Tibial artery (tissue), 4 donors: ENCODE measurements around the gene POLD3.

ENCODE experiments used
- DNase-seq, 2 donors: peaks; one replicate each; pipeline ENCODE4 v3.0.0-alpha.2; 2019
- H3K27ac ChIP-seq, 2 donors: fragments of 200-600 bp; sonication (generic) in 1 of 2; 1 replicate in 1 of 2; 2 replicates in 1 of 2; pipeline ENCODE4 v1.5.1; 2018 to 2019; ENCODE audit warnings: mild to moderate bottlenecking in 1 of 2
- H3K27me3 ChIP-seq, 2 donors: fragments of 200-600 bp; sonication (generic) in 1 of 2; one replicate each; pipeline versions ENCODE4 v1.5.1 to v1.6.0; 2016 to 2019
- H3K36me3 ChIP-seq, 3 donors: fragments of 200-600 bp; sonication (generic) in 2 of 3; one replicate each; pipeline ENCODE4 v1.5.1; 2016 to 2019; ENCODE audit warnings: mild to moderate bottlenecking in 2 of 3
- H3K4me1 ChIP-seq, 4 donors: fragments of 200-600 bp; sonication (generic) in 2 of 4; 1 replicate in 3 of 4; 2 replicates in 1 of 4; pipeline ENCODE4 v1.5.1; 2016 to 2019
- H3K4me3 ChIP-seq, 2 donors: fragments of 200-600 bp; sonication (generic) in 1 of 2; 1 replicate in 1 of 2; 2 replicates in 1 of 2; pipeline ENCODE4 v1.5.1; 2018 to 2019; ENCODE audit warnings: mild to moderate bottlenecking in 2 of 2
- H3K9me3 ChIP-seq, 3 donors: fragments of 200-600 bp; sonication (generic) in 1 of 3; one replicate each; pipeline ENCODE4 v1.5.1; 2016 to 2019
- CTCF ChIP-seq, 2 experiments: fragments of 200-600 bp in 1 of 2; fragments of 450-650 bp in 1 of 2; IDR thresholded peaks; one replicate each; pipeline ENCODE4 v1.5.1; 2017 to 2019; ENCODE audit warnings: antibody characterized with exemption in 2 of 2, mild to moderate bottlenecking in 1 of 2, moderate library complexity in 1 of 2
- intact Hi-C: fragments of 100-400 bp; cut with DNase I; formaldehyde crosslinking; loops from one replicate; pipeline ENCODE4 v1.15.0; 2023; ENCODE audit warnings: low total_unique reads

The POLD3 gene

GRCh38 chr11:74677131-74677530 lies 84.7 kb downstream of the POLD3 start:
- Histone ChIP-seq H3K4me1 (peaks cover 0 to 34% (median 29%) of the 10 kb centered on the region in 4 donors), H3K4me3 (no peak overlapping the region), H3K27me3 (no peaks in the 10 kb centered on the region), H3K36me3 (no peaks in the 10 kb centered on the region), H3K27ac (peak overlapping the region; percentile 22 to 42), H3K9me3 (no peaks in the 10 kb centered on the region)
- intact Hi-C loops, result no loop called here
- peak in 1 of 2 donors; percentile 33 for DNase-seq
- no peak for TF ChIP-seq CTCF (IDR thresholded peaks at IDR 0.05)

- no peak for TF ChIP-seq CTCF (IDR thresholded peaks at IDR 0.05)
- no peaks in the 10 kb centered on the region for H3K27me3 ChIP-seq
- intact Hi-C loops, result no loop called here
- H3K27ac ChIP-seq, result no peak overlapping the region
- H3K9me3 ChIP-seq, result no peaks in the 10 kb centered on the region
- no peaks in the 10 kb centered on the region for H3K36me3 ChIP-seq
- peak in 1 of 2 donors; percentile 31 for DNase-seq
- H3K4me3 ChIP-seq, result no peak overlapping the region
- H3K4me1 ChIP-seq, result peaks cover 0 to 33% (median 29%) of the 10 kb centered on the region in 4 donors
Observed at GRCh38 chr11:74678041-74678440, 85.7 kb downstream of the POLD3 start.

GRCh38 chr11:74678591-74679512 lies 86.5 kb downstream of the POLD3 start:
- DNase-seq, result peak in 1 of 2 donors; percentile 46

GRCh38 chr11:74679513-74679865 lies 87.1 kb downstream of the POLD3 start:
- Histone ChIP-seq H3K27ac (no peak overlapping the region), H3K36me3 (no peaks in the 10 kb centered on the region), H3K27me3 (no peaks in the 10 kb centered on the region), H3K4me1 (peaks cover 0 to 32% (median 29%) of the 10 kb centered on the region in 4 donors), H3K4me3 (no peak overlapping the region), H3K9me3 (no peaks in the 10 kb centered on the region)
- no peak for TF ChIP-seq CTCF (IDR thresholded peaks at IDR 0.05)
- DNase-seq, result peak in 1 of 2 donors; percentile 48
- intact Hi-C loops, result no loop called here

More at GRCh38 chr11:74678591-74679512, 86.5 kb downstream of the POLD3 start:
- H3K36me3 ChIP-seq, result no peaks in the 10 kb centered on the region
- H3K4me3 ChIP-seq, result no peak overlapping the region
- intact Hi-C loops, result no loop called here
- TF ChIP-seq CTCF (IDR thresholded peaks at IDR 0.05), result no peak
- no peaks in the 10 kb centered on the region for H3K27me3 ChIP-seq
- peaks cover 0 to 31% (median 28%) of the 10 kb centered on the region in 4 donors for H3K4me1 ChIP-seq
- H3K9me3 ChIP-seq, result no peaks in the 10 kb centered on the region
- H3K27ac ChIP-seq, result no peak overlapping the region

GRCh38 chr11:74680035-74680671 lies 87.8 kb downstream of the POLD3 start:
- no peaks in the 10 kb centered on the region for H3K27me3 ChIP-seq
- H3K4me3 ChIP-seq, result no peak overlapping the region
- DNase-seq, result peak; percentile 16 to 48
- no peaks in the 10 kb centered on the region for H3K9me3 ChIP-seq
- H3K36me3 ChIP-seq, result no peaks in the 10 kb centered on the region
- intact Hi-C loops, result no loop called here
- peaks cover 0 to 32% (median 29%) of the 10 kb centered on the region in 4 donors for H3K4me1 ChIP-seq
- no peak for TF ChIP-seq CTCF (IDR thresholded peaks at IDR 0.05)
- H3K27ac ChIP-seq, result no peak overlapping the region
